HK-2 (cell line): ENCODE measurements around the gene ZMIZ1.
A peak's percentile ranks its signal among the peaks of the same experiment; 100 is the strongest.

Experiments used
- DNase-seq: peaks from one replicate; pipeline ENCODE4 v3.0.0-alpha.2; 2018; ENCODE audit not compliant: unreplicated experiment

ZMIZ1 gene

GRCh38 chr10:79342811-79343561, 274.2 kb downstream of the ZMIZ1 start:
- no peak for DNase-seq

- DNase-seq = no peak
Measured at GRCh38 chr10:79344502-79345195, 275.9 kb downstream of the ZMIZ1 start.

DNA sequence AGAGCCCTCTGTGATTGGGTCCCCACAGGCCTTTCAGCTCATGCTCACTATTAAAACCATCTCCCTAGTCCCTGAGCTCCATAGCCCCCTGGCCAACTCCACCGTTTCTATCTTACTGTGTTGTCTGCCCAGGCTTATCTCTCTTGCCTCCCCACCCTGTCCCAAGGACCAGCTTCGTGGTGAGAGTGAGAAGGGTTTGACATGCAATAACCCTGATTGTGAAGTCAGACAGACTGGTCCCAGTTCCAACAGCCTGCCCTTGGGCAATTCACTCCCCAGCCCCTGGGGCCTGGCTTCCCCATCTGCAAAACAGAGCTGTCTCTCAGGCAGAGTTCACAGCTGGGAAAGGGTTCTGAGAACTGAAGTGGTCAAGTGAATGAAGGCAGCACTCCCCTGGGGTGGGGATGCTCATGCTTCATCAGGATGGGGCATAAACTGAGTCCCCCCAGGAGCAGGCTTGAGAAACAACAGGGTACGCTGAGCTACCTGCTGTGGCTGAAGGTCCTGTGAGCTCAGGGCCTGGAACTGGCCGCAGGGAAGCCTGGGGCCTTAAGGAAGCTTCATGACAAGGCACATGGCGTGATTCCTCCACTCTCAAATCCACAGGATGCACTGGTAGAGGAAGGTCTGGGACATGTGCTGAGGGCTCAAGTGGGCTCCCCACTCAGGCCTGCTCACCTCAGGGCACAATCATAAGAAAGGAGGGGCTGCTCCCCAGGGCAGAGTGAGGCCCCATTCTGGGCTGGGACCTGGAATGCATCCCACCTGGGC, 276.7 kb downstream of the ZMIZ1 start:
- peak; percentile 1 for DNase-seq

DNA sequence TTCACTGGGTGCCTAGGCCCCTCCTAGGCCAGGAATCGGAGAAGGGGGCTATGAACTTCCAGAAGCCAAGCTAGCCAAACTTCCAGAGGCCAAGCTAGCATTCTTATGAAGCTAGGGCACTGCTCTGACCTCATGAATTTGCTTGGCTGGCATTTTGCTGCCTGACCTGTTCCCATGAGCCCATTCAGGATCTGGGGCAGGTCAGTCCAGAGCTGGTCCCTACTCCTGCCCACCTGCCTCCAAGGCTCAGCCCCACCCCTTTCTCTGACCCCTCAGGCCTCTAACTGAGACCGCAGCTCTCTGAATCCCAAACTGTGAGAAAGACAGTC, 277.2 kb downstream of the ZMIZ1 start:
- DNase-seq = peak; percentile 1

- peak; percentile 13 for DNase-seq
Measured at GRCh38 chr10:79346388-79347225, 277.8 kb downstream of the ZMIZ1 start.

DNA sequence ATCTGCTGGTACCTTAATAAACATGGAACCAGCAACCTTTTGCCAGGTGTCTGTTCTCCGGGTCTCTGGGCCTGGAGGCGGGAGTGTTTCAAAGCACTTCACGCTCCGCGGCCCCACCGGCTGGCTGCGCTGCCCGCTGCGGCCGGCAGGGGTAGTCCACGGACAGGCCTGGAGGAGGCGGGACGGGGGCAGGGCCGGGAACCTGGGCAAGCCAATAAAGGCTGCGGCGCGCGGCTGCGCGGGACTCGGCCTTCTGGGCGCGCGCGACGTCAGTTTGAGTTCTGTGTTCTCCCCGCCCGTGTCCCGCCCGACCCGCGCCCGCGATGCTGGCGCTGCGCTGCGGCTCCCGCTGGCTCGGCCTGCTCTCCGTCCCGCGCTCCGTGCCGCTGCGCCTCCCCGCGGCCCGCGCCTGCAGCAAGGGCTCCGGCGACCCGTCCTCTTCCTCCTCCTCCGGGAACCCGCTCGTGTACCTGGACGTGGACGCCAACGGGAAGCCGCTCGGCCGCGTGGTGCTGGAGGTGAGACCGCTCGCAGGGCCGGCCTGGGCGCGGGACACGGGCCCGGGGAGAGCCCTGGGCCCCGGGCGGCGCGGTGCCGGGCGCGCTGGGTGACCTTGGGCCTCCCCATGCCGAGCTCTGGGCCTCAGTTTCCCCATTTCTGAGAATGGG, 278.6 kb downstream of the ZMIZ1 start, which contains the start of gene PPIF:
PPIF (plus strand) TSS at position 244 of the 668 bp plus-strand sequence; CDS start at position 324, 80 bp downstream.
- DNase-seq = peak; percentile 99

DNA sequence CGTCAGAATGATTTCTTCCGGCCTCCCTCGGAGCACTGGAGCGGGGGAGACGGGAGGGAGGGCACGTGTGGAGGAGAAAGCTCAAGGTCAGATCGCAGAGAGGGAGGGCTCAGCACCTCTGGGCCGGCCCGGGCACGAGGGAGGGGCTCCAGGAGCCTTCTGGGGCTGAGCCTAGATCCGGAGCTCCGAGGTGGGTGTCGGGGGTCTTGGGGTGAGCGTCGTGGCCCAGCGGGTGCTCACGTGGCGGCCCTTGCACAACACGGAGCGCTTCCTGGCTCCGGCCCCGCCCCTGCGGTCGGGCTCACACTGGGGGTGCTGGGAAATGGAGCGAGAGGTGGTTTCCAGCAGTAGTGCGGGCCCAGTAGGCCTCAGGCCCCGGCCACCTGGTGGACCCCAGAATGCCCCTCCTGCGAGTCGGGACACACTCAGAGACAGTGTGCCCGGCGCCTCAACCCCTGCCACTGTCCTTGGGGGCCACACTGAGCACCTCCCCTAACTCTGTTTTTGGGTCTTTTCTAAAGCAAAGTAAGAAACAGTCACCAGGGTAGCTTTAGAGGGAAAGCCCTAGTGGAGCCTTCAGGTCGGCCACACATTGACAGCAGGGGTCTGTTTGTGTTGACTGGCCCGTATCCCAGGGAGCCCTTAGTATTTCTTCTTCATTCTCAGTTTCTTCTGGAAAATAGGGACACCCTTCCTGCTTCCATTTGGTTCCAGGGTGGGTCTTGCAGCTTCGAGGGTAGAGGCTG, 279.3 kb downstream of the ZMIZ1 start:
- peak; percentile 79 for DNase-seq

GRCh38 chr10:79348640-79348988, 279.8 kb downstream of the ZMIZ1 start:
- no peak for DNase-seq

DNA sequence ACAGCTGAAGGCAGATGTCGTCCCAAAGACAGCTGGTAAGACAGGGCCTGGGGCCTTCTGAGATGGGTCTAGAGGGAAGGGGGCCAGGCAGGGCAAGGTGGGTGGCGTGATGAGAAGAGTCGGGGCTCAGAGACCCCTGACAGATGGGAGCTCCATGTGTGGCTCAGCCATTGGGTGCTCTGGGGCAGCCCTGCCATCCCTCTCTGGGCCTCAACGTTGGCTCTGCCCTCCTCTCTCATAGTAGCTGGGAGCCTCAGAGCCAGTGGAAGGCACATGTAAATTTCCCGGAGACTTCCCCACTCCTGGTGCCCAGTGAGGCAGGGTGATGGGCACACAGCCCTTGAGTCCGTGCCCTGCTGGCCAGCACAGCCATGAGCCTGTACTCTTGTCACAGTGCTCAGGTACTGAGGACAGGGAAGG, 280.3 kb downstream of the ZMIZ1 start:
- no peak for DNase-seq

GRCh38 chr10:79349766-79350406, 281.1 kb downstream of the ZMIZ1 start:
- DNase-seq = no peak

- no peak for DNase-seq
Measured at GRCh38 chr10:79350407-79351154, 281.8 kb downstream of the ZMIZ1 start.

GRCh38 chr10:79351332-79351731, 282.6 kb downstream of the ZMIZ1 start:
- DNase-seq = no peak

GRCh38 chr10:79352035-79352877, 283.5 kb downstream of the ZMIZ1 start:
- DNase-seq = no peak

DNA sequence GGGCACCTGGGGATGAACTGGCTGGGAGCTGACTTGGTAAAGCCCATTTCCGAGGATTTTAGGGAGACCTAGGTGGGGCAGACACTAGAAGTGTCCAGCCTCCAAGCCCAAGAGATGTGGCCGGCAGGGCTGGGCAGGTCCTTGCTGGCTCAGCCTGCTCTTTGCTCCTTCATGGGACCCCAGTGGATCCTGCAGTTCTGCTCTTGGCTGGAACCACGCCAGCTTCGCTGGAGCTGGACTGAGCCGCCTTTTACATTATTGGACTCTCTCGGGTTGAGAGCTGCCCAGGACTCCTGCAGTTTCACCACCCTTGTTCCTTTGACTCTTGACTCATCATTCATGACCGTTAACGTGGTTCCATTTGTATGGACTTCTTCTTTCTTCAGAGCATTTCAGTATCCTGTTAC, 284.2 kb downstream of the ZMIZ1 start:
- DNase-seq = no peak

- no peak for DNase-seq
Measured at GRCh38 chr10:79353726-79354125, 285.0 kb downstream of the ZMIZ1 start.

DNA sequence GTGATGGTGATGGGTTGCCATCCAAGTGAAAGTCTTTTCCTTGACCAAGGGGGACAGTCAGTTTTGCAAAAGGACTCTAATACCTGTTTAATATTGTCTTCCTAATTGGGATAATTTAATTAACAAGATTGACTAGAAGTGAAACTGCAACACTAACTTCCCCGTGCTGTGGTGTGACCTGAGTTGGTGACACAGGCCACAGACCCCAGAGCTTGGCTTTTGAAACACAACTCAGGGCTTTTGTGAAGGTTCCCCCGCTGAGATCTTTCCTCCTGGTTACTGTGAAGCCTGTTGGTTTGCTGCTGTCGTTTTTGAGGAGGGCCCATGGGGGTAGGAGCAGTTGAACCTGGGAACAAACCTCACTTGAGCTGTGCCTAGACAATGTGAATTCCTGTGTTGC, 285.4 kb downstream of the ZMIZ1 start:
- no peak for DNase-seq

GRCh38 chr10:79354615-79355014, 285.8 kb downstream of the ZMIZ1 start:
- no peak for DNase-seq

- no peak for DNase-seq
Measured at GRCh38 chr10:79355420-79356017, 286.8 kb downstream of the ZMIZ1 start.
